ENCODE measurements around the gene UQCR11. TPM values are rescaled to one million over a fixed set of nuclear protein-coding genes. Genes with fewer than 3 reads are reported as not detected.

UQCR11 gene
- total RNA-seq, 1 donor from 2014 or later: 171 TPM

- no peak for TF ChIP-seq CTCF (IDR thresholded peaks at IDR 0.05; ENCODE audit: unreplicated experiment)
- H3K36me3 Mint-ChIP-seq (ENCODE audit: insufficient read depth): peaks cover 2% of the 10 kb centered on the region
- H3K9me3 Mint-ChIP-seq (ENCODE audit: low read depth): no peaks in the 10 kb centered on the region
- peak overlapping the region; percentile 50 for H3K27ac Mint-ChIP-seq
- peaks cover 3% of the 10 kb centered on the region for H3K4me1 Mint-ChIP-seq (ENCODE audit: low read depth)
- H3K4me3 Mint-ChIP-seq (ENCODE audit: low read depth): no peak overlapping the region
- peaks cover 12% of the 10 kb centered on the region for H3K27me3 Mint-ChIP-seq
- no peak for DNase-seq (ENCODE audit: low spot score, unreplicated experiment)
Observed at GRCh38 chr19:1574354-1575136, 30.7 kb downstream of the UQCR11 start.

GRCh38 chr19:1572795-1573194, 32.5 kb downstream of the UQCR11 start:
- Mint-ChIP-seq H3K4me3 (ENCODE audit: low read depth) (no peak overlapping the region), H3K27me3 (peaks cover 12% of the 10 kb centered on the region), H3K9me3 (ENCODE audit: low read depth) (no peaks in the 10 kb centered on the region), H3K27ac (peak overlapping the region; percentile 41), H3K4me1 (ENCODE audit: low read depth) (peaks cover 3% of the 10 kb centered on the region), H3K36me3 (ENCODE audit: insufficient read depth) (no peaks in the 10 kb centered on the region)
- DNase-seq (ENCODE audit: low spot score, unreplicated experiment): no peak
- TF ChIP-seq CTCF (IDR thresholded peaks at IDR 0.05; ENCODE audit: unreplicated experiment): no peak

GRCh38 chr19:1571358-1571757, 33.9 kb downstream of the UQCR11 start:
- no peak for DNase-seq (ENCODE audit: low spot score, unreplicated experiment)
- Mint-ChIP-seq H3K9me3 (ENCODE audit: low read depth) (no peaks in the 10 kb centered on the region), H3K27me3 (peaks cover 12% of the 10 kb centered on the region), H3K27ac (no peak overlapping the region), H3K4me1 (ENCODE audit: low read depth) (peaks cover 3% of the 10 kb centered on the region), H3K36me3 (ENCODE audit: insufficient read depth) (no peaks in the 10 kb centered on the region), H3K4me3 (ENCODE audit: low read depth) (no peak overlapping the region)
- no peak for TF ChIP-seq CTCF (IDR thresholded peaks at IDR 0.05; ENCODE audit: unreplicated experiment)

GRCh38 chr19:1570836-1571235, 34.4 kb downstream of the UQCR11 start:
- Mint-ChIP-seq H3K36me3 (ENCODE audit: insufficient read depth) (no peaks in the 10 kb centered on the region), H3K4me1 (ENCODE audit: low read depth) (peaks cover 3% of the 10 kb centered on the region), H3K27me3 (peaks cover 12% of the 10 kb centered on the region), H3K9me3 (ENCODE audit: low read depth) (no peaks in the 10 kb centered on the region), H3K4me3 (ENCODE audit: low read depth) (no peak overlapping the region), H3K27ac (no peak overlapping the region)
- no peak for DNase-seq (ENCODE audit: low spot score, unreplicated experiment)
- TF ChIP-seq CTCF (IDR thresholded peaks at IDR 0.05; ENCODE audit: unreplicated experiment): no peak

GRCh38 chr19:1569997-1570396, 35.3 kb downstream of the UQCR11 start:
- no peak for TF ChIP-seq CTCF (IDR thresholded peaks at IDR 0.05; ENCODE audit: unreplicated experiment)
- peak overlapping the region; percentile 66 for H3K4me3 Mint-ChIP-seq (ENCODE audit: low read depth)
- H3K27me3 Mint-ChIP-seq: peaks cover 12% of the 10 kb centered on the region
- peaks cover 10% of the 10 kb centered on the region for H3K4me1 Mint-ChIP-seq (ENCODE audit: low read depth)
- no peak for DNase-seq (ENCODE audit: low spot score, unreplicated experiment)
- peak overlapping the region; percentile 90 for H3K27ac Mint-ChIP-seq
- H3K36me3 Mint-ChIP-seq (ENCODE audit: insufficient read depth): no peaks in the 10 kb centered on the region
- H3K9me3 Mint-ChIP-seq (ENCODE audit: low read depth): no peaks in the 10 kb centered on the region

Data from progenitor cell of endocrine pancreas (in vitro differentiated cells).